ENCODE measurements around the gene IRAK1BP1. TPM values are rescaled to one million over a fixed set of nuclear protein-coding genes. Genes with fewer than 3 reads are reported as not detected.

The IRAK1BP1 gene
- polyA plus RNA-seq, 1 donor from 2014 or later: 6.6 TPM

- Histone ChIP-seq H3K9me3 (ENCODE audit: low read length) (peaks cover 11% of the 10 kb centered on the region), H3K27ac (ENCODE audit: low read length) (no peak overlapping the region), H3K27me3 (ENCODE audit: insufficient read depth, low read depth, low read length) (peaks cover 8% of the 10 kb centered on the region), H3K9ac (ENCODE audit: low read length) (no peak overlapping the region), H3K9me2 (ENCODE audit: insufficient read depth, low read length) (no peaks in the 10 kb centered on the region), H3K4me3 (ENCODE audit: low read length) (peak overlapping the region; percentile 59), H4K20me1 (ENCODE audit: insufficient read depth) (no peaks in the 10 kb centered on the region), H3K79me2 (replicated peaks; ENCODE audit: insufficient read depth, low read length) (no peaks in the 10 kb centered on the region), H3K36me3 (ENCODE audit: insufficient read depth, low read length) (no peaks in the 10 kb centered on the region), H3F3A (ENCODE audit: insufficient read depth, low read length, poor library complexity, severe bottlenecking) (no peaks in the 10 kb centered on the region), H3K4me2 (ENCODE audit: low read length) (no peak overlapping the region), H2AFZ (ENCODE audit: low read depth, low read length) (no peak overlapping the region)
- TF ChIP-seq CTCF (IDR thresholded peaks at IDR 0.05; ENCODE audit: poor library complexity, severe bottlenecking) (no peak), EZH2 (IDR thresholded peaks at IDR 0.05; ENCODE audit: borderline replicate concordance, insufficient read depth, low read length, poor library complexity, severe bottlenecking) (no peak), EP300 (conservative IDR thresholded peaks at IDR 0.05; ENCODE audit: poor library complexity, severe bottlenecking) (no peak), RAD21 (conservative IDR thresholded peaks at IDR 0.05) (no peak), POLR2AphosphoS5 (IDR thresholded peaks at IDR 0.05) (no peak), SMC3 (conservative IDR thresholded peaks at IDR 0.05; ENCODE audit: poor library complexity) (no peak), MXI1 (conservative IDR thresholded peaks at IDR 0.05; ENCODE audit: poor library complexity, severe bottlenecking) (no peak), REST (IDR thresholded peaks at IDR 0.05; ENCODE audit: borderline replicate concordance) (no peak), TAF1 (IDR thresholded peaks at IDR 0.05; ENCODE audit: low read depth) (no peak)
These were observed 42.7 kb downstream of the IRAK1BP1 start for GRCh38 chr6:78910010-78910409.

GRCh38 chr6:78910591-78911171, 43.3 kb downstream of the IRAK1BP1 start:
- H3K9me3 ChIP-seq (ENCODE audit: low read length): peaks cover 11% of the 10 kb centered on the region
- no peaks in the 10 kb centered on the region for H3K9me2 ChIP-seq (ENCODE audit: insufficient read depth, low read length)
- peak overlapping the region; percentile 59 for H3K4me3 ChIP-seq (ENCODE audit: low read length)
- no peak overlapping the region for H3K27ac ChIP-seq (ENCODE audit: low read length)
- H3K4me2 ChIP-seq (ENCODE audit: low read length): no peak overlapping the region
- H4K20me1 ChIP-seq (ENCODE audit: insufficient read depth): no peaks in the 10 kb centered on the region
- no peak overlapping the region for H2AFZ ChIP-seq (ENCODE audit: low read depth, low read length)
- H3F3A ChIP-seq (ENCODE audit: insufficient read depth, low read length, poor library complexity, severe bottlenecking): no peaks in the 10 kb centered on the region
- no peak overlapping the region for H3K9ac ChIP-seq (ENCODE audit: low read length)
- TF ChIP-seq TAF1 (IDR thresholded peaks at IDR 0.05; ENCODE audit: low read depth): no peak
- TF ChIP-seq RAD21 (conservative IDR thresholded peaks at IDR 0.05): no peak
- no peak for TF ChIP-seq POLR2AphosphoS5 (IDR thresholded peaks at IDR 0.05)
- TF ChIP-seq CTCF (IDR thresholded peaks at IDR 0.05; ENCODE audit: poor library complexity, severe bottlenecking): no peak
- no peak for TF ChIP-seq REST (IDR thresholded peaks at IDR 0.05; ENCODE audit: borderline replicate concordance)
- TF ChIP-seq MXI1 (conservative IDR thresholded peaks at IDR 0.05; ENCODE audit: poor library complexity, severe bottlenecking): no peak
- TF ChIP-seq EP300 (conservative IDR thresholded peaks at IDR 0.05; ENCODE audit: poor library complexity, severe bottlenecking): no peak
- TF ChIP-seq SMC3 (conservative IDR thresholded peaks at IDR 0.05; ENCODE audit: poor library complexity): no peak
- no peak for TF ChIP-seq EZH2 (IDR thresholded peaks at IDR 0.05; ENCODE audit: borderline replicate concordance, insufficient read depth, low read length, poor library complexity, severe bottlenecking)
- H3K36me3 ChIP-seq (ENCODE audit: insufficient read depth, low read length): no peaks in the 10 kb centered on the region
- H3K79me2 ChIP-seq (replicated peaks; ENCODE audit: insufficient read depth, low read length): no peaks in the 10 kb centered on the region
- H3K27me3 ChIP-seq (ENCODE audit: insufficient read depth, low read depth, low read length): peaks cover 8% of the 10 kb centered on the region
